ENCODE results near the gene NR3C2. TPM values are rescaled to one million over a fixed set of nuclear protein-coding genes. Genes with fewer than 3 reads are reported as not detected.
"Not testable (repeated sequence)": the region's sequence is repeated elsewhere in the genome, so short reads cannot be mapped to it uniquely, and the experiment has no call there.

The NR3C2 gene
- total RNA-seq, 1 experiment from 2014 or later: 1.6 TPM

DNA sequence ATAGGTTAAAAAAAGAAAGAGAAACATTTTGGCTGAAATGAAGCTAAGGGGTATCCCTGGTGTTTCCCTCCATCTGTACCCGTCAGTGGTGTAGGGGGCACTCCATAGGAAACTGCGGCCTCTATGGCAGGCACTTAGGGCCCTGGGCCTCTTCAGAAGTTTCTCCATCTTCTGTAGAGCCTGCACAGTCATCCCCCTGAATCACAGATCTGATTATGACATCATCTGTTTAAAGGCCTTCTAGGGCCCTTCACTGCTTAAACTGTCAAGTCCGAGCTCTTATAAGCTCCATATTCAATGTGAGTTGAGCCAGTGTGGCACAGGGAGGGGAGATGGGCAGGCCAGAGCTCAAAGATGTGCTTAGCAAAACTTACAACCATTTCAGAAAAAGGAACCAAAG, 241.3 kb downstream of the NR3C2 start:
- Histone ChIP-seq H3K4me1 (ENCODE audit: low read length) (no peaks in the 10 kb centered on the region), H3K36me3 (ENCODE audit: insufficient read depth, low read length) (no peaks in the 10 kb centered on the region), H3K4me2 (ENCODE audit: low read depth, low read length, poor library complexity, severe bottlenecking) (no peak overlapping the region), H3K9ac (ENCODE audit: low read length) (no peak overlapping the region), H3K27ac (ENCODE audit: low read length) (no peak overlapping the region), H3K9me3 (ENCODE audit: low read length) (no peaks in the 10 kb centered on the region), H3K27me3 (ENCODE audit: low read length) (no peaks in the 10 kb centered on the region), H4K20me1 (ENCODE audit: insufficient read depth, low read depth, low read length) (no peaks in the 10 kb centered on the region), H2AFZ (ENCODE audit: low read length) (no peak overlapping the region), H3K9me2 (replicated peaks; ENCODE audit: insufficient read depth, low read length) (no peaks in the 10 kb centered on the region), H3K79me2 (ENCODE audit: low read length) (no peaks in the 10 kb centered on the region), H3K4me3 (ENCODE audit: low read length) (no peak overlapping the region)
- no peak for DNase-seq

- no peak overlapping the region for H3K9ac ChIP-seq (ENCODE audit: low read length)
These were observed 246.1 kb downstream of the NR3C2 start for GRCh38 chr4:148196164-148196563.

GRCh38 chr4:148192526-148192925, 249.7 kb downstream of the NR3C2 start:
- DNase-seq: no peak
- Histone ChIP-seq H3K79me2 (ENCODE audit: low read length) (no peaks in the 10 kb centered on the region), H3K27ac (ENCODE audit: low read length) (no peak overlapping the region), H3K36me3 (ENCODE audit: insufficient read depth, low read length) (no peaks in the 10 kb centered on the region), H3K9ac (ENCODE audit: low read length) (no peak overlapping the region), H2AFZ (ENCODE audit: low read length) (no peak overlapping the region), H3K4me3 (ENCODE audit: low read length) (no peak overlapping the region), H3K27me3 (ENCODE audit: low read length) (no peaks in the 10 kb centered on the region), H4K20me1 (ENCODE audit: insufficient read depth, low read depth, low read length) (no peaks in the 10 kb centered on the region), H3K4me2 (ENCODE audit: low read depth, low read length, poor library complexity, severe bottlenecking) (no peak overlapping the region), H3K4me1 (ENCODE audit: low read length) (no peaks in the 10 kb centered on the region), H3K9me2 (replicated peaks; ENCODE audit: insufficient read depth, low read length) (no peaks in the 10 kb centered on the region), H3K9me3 (ENCODE audit: low read length) (no peaks in the 10 kb centered on the region)

More at GRCh38 chr4:148196164-148196563, 246.1 kb downstream of the NR3C2 start:
- Histone ChIP-seq H4K20me1 (ENCODE audit: insufficient read depth, low read depth, low read length) (no peaks in the 10 kb centered on the region), H3K36me3 (ENCODE audit: insufficient read depth, low read length) (no peaks in the 10 kb centered on the region), H3K4me1 (ENCODE audit: low read length) (no peaks in the 10 kb centered on the region), H3K27ac (ENCODE audit: low read length) (no peak overlapping the region), H3K9me2 (replicated peaks; ENCODE audit: insufficient read depth, low read length) (no peaks in the 10 kb centered on the region), H3K4me3 (ENCODE audit: low read length) (no peak overlapping the region), H3K4me2 (ENCODE audit: low read depth, low read length, poor library complexity, severe bottlenecking) (no peak overlapping the region), H3K9me3 (ENCODE audit: low read length) (no peaks in the 10 kb centered on the region), H2AFZ (ENCODE audit: low read length) (no peak overlapping the region), H3K79me2 (ENCODE audit: low read length) (no peaks in the 10 kb centered on the region), H3K27me3 (ENCODE audit: low read length) (no peaks in the 10 kb centered on the region)
- no peak for DNase-seq

GRCh38 chr4:148187454-148188222, 254.6 kb downstream of the NR3C2 start:
- H3K9me3 ChIP-seq (ENCODE audit: low read length); H3K4me1 ChIP-seq (ENCODE audit: low read length); H3K4me2 ChIP-seq (ENCODE audit: low read depth, low read length, poor library complexity, severe bottlenecking); H3K79me2 ChIP-seq (ENCODE audit: low read length); H3K27ac ChIP-seq (ENCODE audit: low read length); H3K9me2 ChIP-seq (replicated peaks; ENCODE audit: insufficient read depth, low read length); H3K27me3 ChIP-seq (ENCODE audit: low read length); H3K36me3 ChIP-seq (ENCODE audit: insufficient read depth, low read length); H3K9ac ChIP-seq (ENCODE audit: low read length); H2AFZ ChIP-seq (ENCODE audit: low read length); H4K20me1 ChIP-seq (ENCODE audit: insufficient read depth, low read depth, low read length); DNase-seq; H3K4me3 ChIP-seq (ENCODE audit: low read length): not testable (repeated sequence)

DNA sequence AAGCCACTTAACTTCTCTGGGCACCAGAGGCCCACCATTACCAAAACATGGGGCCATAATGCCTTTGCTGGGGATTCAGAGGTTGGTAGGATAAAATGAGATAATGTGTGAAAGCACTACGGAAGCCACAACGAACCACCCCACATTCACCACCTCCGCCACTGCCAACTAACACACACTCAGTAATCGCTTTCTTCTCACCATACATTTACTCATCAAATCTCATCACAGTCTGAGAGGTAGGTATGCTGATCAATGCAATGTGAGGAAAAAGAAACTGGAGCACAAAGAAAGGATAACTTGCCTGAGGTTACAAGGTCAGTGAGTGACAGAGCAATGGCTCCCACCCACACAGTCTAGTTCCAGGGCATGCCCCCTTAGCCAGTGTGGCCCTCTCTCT, 257.3 kb downstream of the NR3C2 start:
- no peak for DNase-seq
- Histone ChIP-seq H3K27ac (ENCODE audit: low read length) (no peak overlapping the region), H3K9me2 (replicated peaks; ENCODE audit: insufficient read depth, low read length) (no peaks in the 10 kb centered on the region), H3K79me2 (ENCODE audit: low read length) (no peaks in the 10 kb centered on the region), H3K4me2 (ENCODE audit: low read depth, low read length, poor library complexity, severe bottlenecking) (no peak overlapping the region), H4K20me1 (ENCODE audit: insufficient read depth, low read depth, low read length) (no peaks in the 10 kb centered on the region), H3K36me3 (ENCODE audit: insufficient read depth, low read length) (no peaks in the 10 kb centered on the region), H3K9ac (ENCODE audit: low read length) (no peak overlapping the region), H3K27me3 (ENCODE audit: low read length) (no peaks in the 10 kb centered on the region), H3K4me3 (ENCODE audit: low read length) (no peak overlapping the region), H3K4me1 (ENCODE audit: low read length) (no peaks in the 10 kb centered on the region), H2AFZ (ENCODE audit: low read length) (no peak overlapping the region), H3K9me3 (ENCODE audit: low read length) (no peaks in the 10 kb centered on the region)

DNA sequence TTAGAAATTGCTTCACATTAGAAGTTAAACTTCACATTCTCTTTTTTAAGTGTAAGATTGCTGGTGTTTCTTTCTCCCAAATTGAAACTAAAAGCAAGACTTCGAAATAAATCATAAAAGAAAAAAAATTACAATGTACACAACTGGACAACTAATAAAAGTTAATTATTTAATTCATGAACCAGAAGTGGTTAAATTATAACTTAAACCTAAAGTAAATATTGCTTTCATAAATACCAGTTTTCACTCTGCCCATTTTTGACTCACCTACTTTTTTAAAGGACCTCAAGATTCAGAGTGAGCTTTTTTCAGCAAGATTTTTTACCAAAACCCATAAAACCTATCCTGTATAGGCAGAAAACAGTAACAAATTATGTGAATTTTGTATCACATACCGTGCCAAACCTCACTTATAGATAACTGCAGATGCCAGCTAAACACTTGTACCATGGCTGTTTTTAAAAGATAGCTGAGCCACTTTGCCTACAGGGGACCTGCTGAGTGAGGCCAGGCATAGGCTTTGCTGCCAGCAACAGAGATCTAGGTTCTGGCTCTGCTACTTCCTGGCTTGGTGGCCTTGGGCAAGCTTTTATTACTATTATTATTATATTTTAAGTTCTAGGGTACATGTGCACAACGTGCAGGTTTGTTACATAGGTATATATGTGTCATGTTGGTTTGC, 259.8 kb downstream of the NR3C2 start:
- Histone ChIP-seq H4K20me1 (ENCODE audit: insufficient read depth, low read depth, low read length) (no peaks in the 10 kb centered on the region), H2AFZ (ENCODE audit: low read length) (no peak overlapping the region), H3K4me2 (ENCODE audit: low read depth, low read length, poor library complexity, severe bottlenecking) (no peak overlapping the region), H3K27ac (ENCODE audit: low read length) (no peak overlapping the region), H3K9me3 (ENCODE audit: low read length) (no peaks in the 10 kb centered on the region), H3K9ac (ENCODE audit: low read length) (no peak overlapping the region), H3K36me3 (ENCODE audit: insufficient read depth, low read length) (no peaks in the 10 kb centered on the region), H3K4me1 (ENCODE audit: low read length) (no peaks in the 10 kb centered on the region), H3K4me3 (ENCODE audit: low read length) (no peak overlapping the region), H3K27me3 (ENCODE audit: low read length) (0 out of 2 replicates have a peak, but pooled peaks cover 2% of the 10 kb centered on the region), H3K79me2 (ENCODE audit: low read length) (no peaks in the 10 kb centered on the region), H3K9me2 (replicated peaks; ENCODE audit: insufficient read depth, low read length) (no peaks in the 10 kb centered on the region)
- DNase-seq: no peak

DNA sequence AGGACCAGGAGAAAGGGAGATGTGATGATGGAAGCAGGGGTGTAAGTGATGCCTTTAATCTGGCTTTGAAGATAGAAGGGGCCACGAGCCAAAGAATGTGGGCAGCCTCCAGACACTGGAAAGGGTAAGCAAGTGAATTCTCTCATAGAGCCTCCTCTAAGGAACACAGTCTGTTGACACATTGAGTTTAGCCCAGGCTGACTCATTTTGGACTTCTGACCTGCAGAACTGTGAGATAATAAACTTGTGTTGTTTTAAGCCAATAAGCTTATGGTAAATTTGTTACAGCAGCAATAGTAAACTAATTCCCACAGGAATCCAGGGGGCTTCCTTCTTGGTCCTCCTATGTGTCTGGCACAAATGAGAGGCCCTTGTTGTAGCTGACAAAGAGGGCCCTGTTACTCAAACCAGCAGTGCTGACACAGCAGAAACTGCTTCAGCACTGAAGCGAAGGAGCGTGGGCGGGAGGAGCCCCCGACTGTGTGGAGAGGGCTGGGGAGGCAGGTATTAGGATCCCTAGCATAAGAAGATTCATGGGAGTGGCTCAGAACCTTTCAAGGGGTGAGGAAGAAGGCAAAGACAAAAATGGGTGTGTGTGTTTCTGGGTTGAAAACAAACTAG, 268.7 kb downstream of the NR3C2 start:
- Histone ChIP-seq H3K79me2 (ENCODE audit: low read length) (no peaks in the 10 kb centered on the region), H3K27me3 (ENCODE audit: low read length) (no peaks in the 10 kb centered on the region), H3K36me3 (ENCODE audit: insufficient read depth, low read length) (no peaks in the 10 kb centered on the region), H3K4me2 (ENCODE audit: low read depth, low read length, poor library complexity, severe bottlenecking) (no peak overlapping the region), H3K27ac (ENCODE audit: low read length) (no peak overlapping the region), H4K20me1 (ENCODE audit: insufficient read depth, low read depth, low read length) (no peaks in the 10 kb centered on the region), H2AFZ (ENCODE audit: low read length) (no peak overlapping the region), H3K9me3 (ENCODE audit: low read length) (no peaks in the 10 kb centered on the region), H3K9ac (ENCODE audit: low read length) (no peak overlapping the region), H3K4me3 (ENCODE audit: low read length) (no peak overlapping the region), H3K4me1 (ENCODE audit: low read length) (no peaks in the 10 kb centered on the region), H3K9me2 (replicated peaks; ENCODE audit: insufficient read depth, low read length) (no peaks in the 10 kb centered on the region)
- DNase-seq: no peak

DNA sequence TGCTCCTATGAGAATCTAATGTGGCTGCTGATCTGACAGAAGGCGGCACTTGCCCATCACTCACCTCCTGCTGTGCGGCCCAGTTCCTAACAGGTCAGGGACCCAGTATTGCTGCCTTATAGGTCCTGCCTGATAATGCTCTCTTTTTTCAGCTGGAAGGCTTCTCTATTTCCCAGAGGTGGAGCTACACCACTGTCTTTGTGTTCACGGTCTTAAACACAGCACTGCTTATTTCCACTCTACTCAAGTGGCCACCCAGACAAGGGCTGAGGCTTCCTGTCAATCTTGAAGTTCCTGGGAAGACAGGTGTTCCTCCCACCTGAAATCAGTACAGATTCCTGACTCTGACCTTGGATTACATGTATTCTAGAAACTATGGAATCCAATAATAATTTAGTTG, 270.6 kb downstream of the NR3C2 start:
- no peak overlapping the region for H3K27ac ChIP-seq (ENCODE audit: low read length)
- no peaks in the 10 kb centered on the region for H3K27me3 ChIP-seq (ENCODE audit: low read length)
- H3K9me3 ChIP-seq (ENCODE audit: low read length): no peaks in the 10 kb centered on the region
- H2AFZ ChIP-seq (ENCODE audit: low read length): no peak overlapping the region
- H3K4me1 ChIP-seq (ENCODE audit: low read length): no peaks in the 10 kb centered on the region
- H3K4me2 ChIP-seq (ENCODE audit: low read depth, low read length, poor library complexity, severe bottlenecking): no peak overlapping the region
- no peaks in the 10 kb centered on the region for H3K79me2 ChIP-seq (ENCODE audit: low read length)
- no peaks in the 10 kb centered on the region for H3K36me3 ChIP-seq (ENCODE audit: insufficient read depth, low read length)
- no peak overlapping the region for H3K9ac ChIP-seq (ENCODE audit: low read length)
- no peak overlapping the region for H3K4me3 ChIP-seq (ENCODE audit: low read length)
- H4K20me1 ChIP-seq (ENCODE audit: insufficient read depth, low read depth, low read length): no peaks in the 10 kb centered on the region
- no peak for DNase-seq
- H3K9me2 ChIP-seq (replicated peaks; ENCODE audit: insufficient read depth, low read length): no peaks in the 10 kb centered on the region
